Measurements from ENCODE around the gene TRABD2A.
"Not testable (repeated sequence)": the region's sequence is repeated elsewhere in the genome, so short reads cannot be mapped to it uniquely, and the experiment has no call there.

TRABD2A gene

DNA sequence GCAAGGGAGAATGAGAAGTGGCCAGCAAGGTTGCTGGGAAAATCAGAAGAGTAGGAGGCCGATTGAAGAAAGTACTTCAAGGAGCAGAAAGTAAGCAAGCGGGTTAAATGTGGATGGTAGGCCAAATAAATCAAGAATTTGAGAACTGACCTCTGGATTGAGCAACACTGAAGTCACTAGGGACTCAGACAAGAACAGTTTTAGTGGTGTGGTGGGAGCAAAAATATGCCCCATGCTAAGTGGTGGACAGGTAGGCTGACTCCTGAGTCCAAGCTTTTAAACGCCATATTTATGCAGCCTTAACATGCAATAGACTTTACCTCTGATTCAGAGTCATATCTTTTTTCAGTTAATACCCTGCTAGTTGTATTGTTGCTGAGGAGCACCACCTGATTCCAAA is 4.5 kb downstream of the TRABD2A start:
- no peak overlapping the region for H3K9ac ChIP-seq (ENCODE audit: low read length)
- H3F3A ChIP-seq (ENCODE audit: insufficient read depth), result no peaks in the 10 kb centered on the region
- no peaks in the 10 kb centered on the region for H3K9me3 ChIP-seq (ENCODE audit: insufficient read depth, low read length)
- H3K27ac ChIP-seq (ENCODE audit: low read depth, low read length), result no peak overlapping the region
- H3K27me3 ChIP-seq (ENCODE audit: low read length), result no peaks in the 10 kb centered on the region; the same call in 1 of the 2 replicates
- no peaks in the 10 kb centered on the region for H3K9me2 ChIP-seq (replicated peaks; ENCODE audit: insufficient read depth, low read length)
- no peak overlapping the region for H3K4me3 ChIP-seq (ENCODE audit: insufficient read depth, low read length, poor library complexity, severe bottlenecking)
- no peaks in the 10 kb centered on the region for H3K36me3 ChIP-seq (ENCODE audit: low read length)
- TF ChIP-seq, protein P1, sequence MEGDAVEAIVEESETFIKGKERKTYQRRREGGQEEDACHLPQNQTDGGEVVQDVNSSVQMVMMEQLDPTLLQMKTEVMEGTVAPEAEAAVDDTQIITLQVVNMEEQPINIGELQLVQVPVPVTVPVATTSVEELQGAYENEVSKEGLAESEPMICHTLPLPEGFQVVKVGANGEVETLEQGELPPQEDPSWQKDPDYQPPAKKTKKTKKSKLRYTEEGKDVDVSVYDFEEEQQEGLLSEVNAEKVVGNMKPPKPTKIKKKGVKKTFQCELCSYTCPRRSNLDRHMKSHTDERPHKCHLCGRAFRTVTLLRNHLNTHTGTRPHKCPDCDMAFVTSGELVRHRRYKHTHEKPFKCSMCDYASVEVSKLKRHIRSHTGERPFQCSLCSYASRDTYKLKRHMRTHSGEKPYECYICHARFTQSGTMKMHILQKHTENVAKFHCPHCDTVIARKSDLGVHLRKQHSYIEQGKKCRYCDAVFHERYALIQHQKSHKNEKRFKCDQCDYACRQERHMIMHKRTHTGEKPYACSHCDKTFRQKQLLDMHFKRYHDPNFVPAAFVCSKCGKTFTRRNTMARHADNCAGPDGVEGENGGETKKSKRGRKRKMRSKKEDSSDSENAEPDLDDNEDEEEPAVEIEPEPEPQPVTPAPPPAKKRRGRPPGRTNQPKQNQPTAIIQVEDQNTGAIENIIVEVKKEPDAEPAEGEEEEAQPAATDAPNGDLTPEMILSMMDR (IDR thresholded peaks at IDR 0.05; ENCODE audit: insufficient read depth, low read length, poor library complexity, severe bottlenecking), result no peak
- no peak for TF ChIP-seq EZH2phosphoT487 (conservative IDR thresholded peaks at IDR 0.05; ENCODE audit: low read length)
- no peaks in the 10 kb centered on the region for H3K79me2 ChIP-seq (ENCODE audit: insufficient read depth, low read length)
- H4K20me1 ChIP-seq (ENCODE audit: low read depth, low read length), result no peaks in the 10 kb centered on the region
- H3K4me2 ChIP-seq (ENCODE audit: low read depth, low read length, poor library complexity, severe bottlenecking), result no peak overlapping the region
- H2AFZ ChIP-seq (ENCODE audit: low read depth, low read length, severe bottlenecking), result no peak overlapping the region

DNA sequence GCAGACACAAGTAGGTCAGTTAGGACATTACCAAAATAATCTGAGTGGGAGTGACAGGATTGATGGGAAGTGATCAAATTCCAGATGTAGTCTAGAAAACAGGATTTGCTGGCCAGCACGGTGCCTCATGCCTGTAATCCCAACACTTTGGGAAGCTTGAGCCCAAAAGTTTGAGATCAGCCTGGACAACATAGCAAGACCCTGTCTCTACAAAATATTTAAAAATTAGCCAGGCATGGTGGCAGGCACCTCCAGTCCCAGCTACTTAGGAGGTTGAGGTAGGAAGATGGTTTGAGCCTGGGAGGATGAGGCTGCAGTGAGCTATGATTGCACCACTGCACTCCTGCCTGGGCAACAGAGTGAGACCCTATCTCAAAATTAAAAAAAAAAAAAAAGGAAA is 5.3 kb downstream of the TRABD2A start:
- H2AFZ ChIP-seq (ENCODE audit: low read depth, low read length, severe bottlenecking); H3K79me2 ChIP-seq (ENCODE audit: insufficient read depth, low read length); H3K9me3 ChIP-seq (ENCODE audit: insufficient read depth, low read length); H3K27ac ChIP-seq (ENCODE audit: low read depth, low read length); H3F3A ChIP-seq (ENCODE audit: insufficient read depth); H3K9me2 ChIP-seq (replicated peaks; ENCODE audit: insufficient read depth, low read length); H4K20me1 ChIP-seq (ENCODE audit: low read depth, low read length); H3K36me3 ChIP-seq (ENCODE audit: low read length); H3K27me3 ChIP-seq (ENCODE audit: low read length); H3K4me2 ChIP-seq (ENCODE audit: low read depth, low read length, poor library complexity, severe bottlenecking); H3K4me3 ChIP-seq (ENCODE audit: insufficient read depth, low read length, poor library complexity, severe bottlenecking); H3K9ac ChIP-seq (ENCODE audit: low read length): not testable (repeated sequence)

DNA sequence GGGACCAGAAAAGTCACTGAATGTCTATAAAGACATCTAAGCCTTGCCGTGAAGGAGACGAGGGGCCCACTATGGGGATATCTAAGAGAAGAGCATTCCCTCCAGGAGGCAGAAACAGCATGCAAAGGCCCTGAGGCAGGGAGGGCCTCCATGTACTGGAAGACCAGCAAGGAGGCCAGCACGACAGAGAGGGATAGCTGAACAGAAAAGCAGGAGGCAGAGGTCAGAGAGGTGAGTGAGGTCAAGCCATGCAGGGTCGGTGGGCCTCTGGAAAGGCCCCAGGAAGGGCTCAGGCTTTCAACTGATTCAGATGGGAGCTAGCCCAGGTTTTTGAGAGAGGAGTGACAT is 5.7 kb downstream of the TRABD2A start:
- Histone ChIP-seq H3K4me2 (ENCODE audit: low read depth, low read length, poor library complexity, severe bottlenecking) (no peak overlapping the region), H3K9me3 (ENCODE audit: insufficient read depth, low read length) (no peaks in the 10 kb centered on the region), H3K9me2 (replicated peaks; ENCODE audit: insufficient read depth, low read length) (no peaks in the 10 kb centered on the region), H3K27ac (ENCODE audit: low read depth, low read length) (no peak overlapping the region), H3K79me2 (ENCODE audit: insufficient read depth, low read length) (no peaks in the 10 kb centered on the region), H3K27me3 (ENCODE audit: low read length) (no peaks in the 10 kb centered on the region), H3K9ac (ENCODE audit: low read length) (no peak overlapping the region), H3F3A (ENCODE audit: insufficient read depth) (no peaks in the 10 kb centered on the region), H4K20me1 (ENCODE audit: low read depth, low read length) (no peaks in the 10 kb centered on the region), H3K36me3 (ENCODE audit: low read length) (no peaks in the 10 kb centered on the region), H2AFZ (ENCODE audit: low read depth, low read length, severe bottlenecking) (no peak overlapping the region), H3K4me3 (ENCODE audit: insufficient read depth, low read length, poor library complexity, severe bottlenecking) (no peak overlapping the region)
- no peak for TF ChIP-seq EZH2phosphoT487 (conservative IDR thresholded peaks at IDR 0.05; ENCODE audit: low read length)
- TF ChIP-seq, protein P1 (IDR thresholded peaks at IDR 0.05; ENCODE audit: insufficient read depth, low read length, poor library complexity, severe bottlenecking), result no peak

DNA sequence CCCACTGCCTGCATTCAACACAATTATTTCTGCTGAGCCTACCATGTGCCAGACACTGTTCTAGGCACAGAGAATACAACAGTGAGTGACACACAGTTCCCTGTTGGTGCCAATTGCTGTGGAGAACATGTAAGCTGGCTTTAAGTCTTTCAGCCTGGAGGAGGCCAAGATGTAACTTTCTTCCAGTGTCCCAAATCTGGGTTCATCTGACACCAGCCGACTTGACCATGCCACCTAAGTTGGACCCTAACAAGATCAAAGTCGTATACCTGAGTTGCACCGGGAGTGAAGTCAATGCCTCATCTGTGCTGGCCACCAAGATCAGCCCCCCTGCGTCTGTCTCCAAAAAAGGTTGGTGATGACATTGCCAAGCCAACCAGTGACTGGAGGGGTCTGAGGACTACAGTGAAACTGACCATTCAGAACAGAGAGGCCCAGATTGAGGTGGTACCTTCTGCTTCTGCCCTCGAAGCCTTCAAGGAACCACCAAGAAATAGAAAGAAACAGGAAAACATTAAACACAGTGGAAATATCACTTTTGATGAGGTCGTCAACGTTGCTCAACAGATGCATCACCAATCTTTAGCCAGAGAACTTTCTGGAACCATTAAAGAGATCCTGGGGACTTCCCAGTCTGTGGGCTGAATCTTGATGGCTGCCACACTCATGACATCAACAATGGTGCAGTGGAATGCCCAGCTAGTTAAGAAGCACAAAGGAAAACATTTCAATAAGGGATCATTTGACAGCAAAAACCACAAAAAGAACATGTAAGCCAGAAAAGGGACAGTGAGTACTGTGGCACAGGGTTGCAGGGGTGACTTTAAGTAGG is 6.3 kb downstream of the TRABD2A start:
- Histone ChIP-seq H3K27ac (ENCODE audit: low read depth, low read length) (no peak overlapping the region), H3F3A (ENCODE audit: insufficient read depth) (no peaks in the 10 kb centered on the region), H3K9ac (ENCODE audit: low read length) (no peak overlapping the region), H3K4me2 (ENCODE audit: low read depth, low read length, poor library complexity, severe bottlenecking) (no peak overlapping the region), H3K9me3 (ENCODE audit: insufficient read depth, low read length) (no peaks in the 10 kb centered on the region), H3K36me3 (ENCODE audit: low read length) (no peaks in the 10 kb centered on the region), H2AFZ (ENCODE audit: low read depth, low read length, severe bottlenecking) (no peak overlapping the region), H3K4me3 (ENCODE audit: insufficient read depth, low read length, poor library complexity, severe bottlenecking) (no peak overlapping the region), H3K79me2 (ENCODE audit: insufficient read depth, low read length) (no peaks in the 10 kb centered on the region), H3K9me2 (replicated peaks; ENCODE audit: insufficient read depth, low read length) (no peaks in the 10 kb centered on the region), H3K27me3 (ENCODE audit: low read length) (no peaks in the 10 kb centered on the region), H4K20me1 (ENCODE audit: low read depth, low read length) (no peaks in the 10 kb centered on the region)
- TF ChIP-seq, protein P1 (IDR thresholded peaks at IDR 0.05; ENCODE audit: insufficient read depth, low read length, poor library complexity, severe bottlenecking), result no peak
- no peak for TF ChIP-seq EZH2phosphoT487 (conservative IDR thresholded peaks at IDR 0.05; ENCODE audit: low read length)
